Lung microvascular endothelial cell (primary cell): ENCODE results near the gene IFT81. TPM values are rescaled to one million over a fixed set of nuclear protein-coding genes. Genes with fewer than 3 reads are reported as not detected.
A peak's percentile ranks its signal among the peaks of the same experiment; 100 is the strongest.
"Not testable (repeated sequence)": the region's sequence is repeated elsewhere in the genome, so short reads cannot be mapped to it uniquely, and the experiment has no call there.

ENCODE experiments used
- DNase-seq, 2 donors: peaks; one replicate each; pipeline versions ENCODE4 v3.0.0 to v3.0.0-alpha.2; 2010; ENCODE audit warnings: low read depth in 2 of 2
- total RNA-seq: library from RNA; depleted of rRNA; stranded (reverse); fragments of >200 nt; gene quantifications from 2 replicates; pipeline ENCODE4 v1.2.1, GENCODE V29; 2014

IFT81 gene, protein sequence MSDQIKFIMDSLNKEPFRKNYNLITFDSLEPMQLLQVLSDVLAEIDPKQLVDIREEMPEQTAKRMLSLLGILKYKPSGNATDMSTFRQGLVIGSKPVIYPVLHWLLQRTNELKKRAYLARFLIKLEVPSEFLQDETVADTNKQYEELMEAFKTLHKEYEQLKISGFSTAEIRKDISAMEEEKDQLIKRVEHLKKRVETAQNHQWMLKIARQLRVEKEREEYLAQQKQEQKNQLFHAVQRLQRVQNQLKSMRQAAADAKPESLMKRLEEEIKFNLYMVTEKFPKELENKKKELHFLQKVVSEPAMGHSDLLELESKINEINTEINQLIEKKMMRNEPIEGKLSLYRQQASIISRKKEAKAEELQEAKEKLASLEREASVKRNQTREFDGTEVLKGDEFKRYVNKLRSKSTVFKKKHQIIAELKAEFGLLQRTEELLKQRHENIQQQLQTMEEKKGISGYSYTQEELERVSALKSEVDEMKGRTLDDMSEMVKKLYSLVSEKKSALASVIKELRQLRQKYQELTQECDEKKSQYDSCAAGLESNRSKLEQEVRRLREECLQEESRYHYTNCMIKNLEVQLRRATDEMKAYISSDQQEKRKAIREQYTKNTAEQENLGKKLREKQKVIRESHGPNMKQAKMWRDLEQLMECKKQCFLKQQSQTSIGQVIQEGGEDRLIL
- 5.2 and 7.5 TPM in 2 replicates for total RNA-seq

DNA sequence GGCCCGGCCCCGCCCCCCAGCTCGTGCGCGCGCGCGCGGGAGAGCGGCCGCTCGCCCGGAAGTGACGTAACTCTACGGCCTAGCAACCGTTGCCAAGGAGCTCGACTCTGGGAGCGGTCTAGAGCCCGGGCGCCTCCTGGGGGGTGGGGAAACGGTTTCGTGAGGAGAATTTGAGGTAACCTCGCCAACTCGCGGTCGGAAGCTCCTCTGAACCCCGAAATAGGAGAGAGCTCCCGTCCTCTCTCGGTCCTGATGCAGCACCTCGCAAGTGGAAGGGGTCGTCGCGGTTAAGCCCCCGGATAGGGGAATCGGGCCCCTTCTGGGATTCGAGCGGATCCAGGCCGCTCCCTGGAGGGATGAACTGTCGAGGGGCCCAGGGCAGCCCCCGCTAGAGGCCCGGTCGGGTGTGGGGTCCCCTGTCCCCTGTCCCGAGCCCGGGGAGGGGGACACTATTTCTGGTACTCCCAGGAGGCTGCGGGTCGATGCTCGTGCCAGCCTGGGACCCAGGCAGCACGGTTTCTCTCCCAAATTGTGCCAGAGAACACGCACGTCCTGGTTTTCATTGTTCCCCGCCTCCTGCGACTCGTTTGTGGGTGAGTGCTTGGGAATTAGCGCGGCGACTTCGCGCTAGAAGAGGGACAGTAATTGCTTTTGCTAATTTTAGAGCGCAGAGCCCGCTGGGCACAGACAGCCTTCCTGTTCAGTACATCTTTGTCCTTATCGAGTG, at the start of gene IFT81:
IFT81 (plus strand) TSS at position 89 of the 727 bp plus-strand sequence. CDS start 3,024 bp downstream, outside the sequence.
- DNase-seq: peak; percentile 97

DNA sequence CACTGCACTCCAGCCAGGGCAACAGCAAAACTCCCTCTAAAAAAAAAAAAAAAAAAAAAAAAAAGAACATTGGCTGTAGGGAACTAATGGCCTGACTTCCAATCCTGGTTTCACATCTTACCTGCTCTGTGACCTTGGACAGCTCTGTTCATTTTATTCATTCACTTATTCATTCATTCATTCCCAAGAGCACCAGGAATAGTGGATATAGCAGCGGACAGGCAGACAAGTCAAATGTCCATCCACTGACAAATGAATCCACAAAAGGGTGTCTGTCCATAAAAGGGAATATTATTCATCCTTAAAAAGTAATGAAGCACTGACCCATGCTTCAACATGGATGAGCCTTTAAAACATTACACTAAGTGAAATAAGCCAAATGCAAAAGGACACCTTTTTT, 48.3 kb upstream of the IFT81 start:
- DNase-seq: no peak

DNA sequence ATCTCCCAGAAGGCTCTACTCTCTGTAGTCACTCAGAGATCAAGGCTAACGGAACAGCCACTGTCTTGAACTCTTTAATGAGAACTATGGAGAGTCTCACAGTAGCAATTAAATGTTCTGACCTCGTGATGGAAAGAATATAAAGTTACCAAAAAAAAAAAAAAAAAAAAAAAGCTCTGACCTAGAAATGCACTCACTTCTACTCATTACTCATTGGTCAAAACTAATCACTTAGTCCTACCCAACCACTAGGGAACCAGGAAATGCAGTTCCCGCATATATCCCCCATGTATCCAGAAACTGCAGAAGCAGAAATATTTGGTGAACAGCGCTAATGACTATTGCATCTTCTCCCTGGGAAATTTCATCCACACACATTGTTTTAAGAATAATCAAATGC, 46.4 kb upstream of the IFT81 start:
- no peak for DNase-seq

DNA sequence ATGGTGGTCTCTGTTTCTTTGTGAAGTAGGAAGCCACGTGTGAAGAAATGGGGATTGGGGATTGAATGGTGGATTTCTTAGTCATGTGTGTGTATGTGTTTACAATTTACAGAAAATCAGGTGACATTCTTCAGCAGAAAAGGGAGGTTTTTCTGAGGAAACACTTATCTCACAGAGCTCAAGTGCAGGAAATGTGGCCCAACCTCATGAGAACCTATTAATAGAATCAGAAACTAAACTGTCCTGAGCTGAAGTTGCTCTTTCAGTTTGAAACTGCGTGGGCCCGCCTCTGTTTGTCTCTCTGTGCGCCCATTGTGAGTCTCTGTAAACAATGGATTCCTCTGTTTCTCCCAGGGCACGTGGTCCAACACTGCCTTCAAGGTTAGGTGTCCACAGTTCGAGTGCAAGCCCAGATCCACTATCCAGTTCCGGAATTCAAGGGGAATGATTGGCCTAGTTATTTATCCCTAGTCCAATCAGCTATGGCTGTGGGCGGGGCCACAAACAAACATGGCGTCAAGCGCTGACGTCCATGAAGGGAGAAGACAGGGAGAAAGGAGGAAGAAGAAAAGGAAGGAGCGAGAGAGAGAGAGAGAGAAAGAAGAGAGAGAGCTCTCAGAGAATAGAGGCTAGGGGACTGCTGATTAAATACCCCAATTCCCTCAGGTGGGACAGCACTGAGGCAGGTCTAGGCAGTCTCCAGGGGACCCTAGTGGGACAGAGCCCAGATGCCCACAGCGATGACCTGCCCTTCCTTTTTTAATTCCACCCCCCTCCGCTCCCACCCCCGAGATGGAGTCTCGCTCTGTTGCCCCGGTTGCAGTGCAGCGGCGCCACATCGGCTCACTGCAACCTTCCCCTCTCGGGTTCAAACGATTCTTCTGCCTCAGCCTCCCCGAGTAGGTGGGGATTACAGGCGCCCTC, 44.4 kb upstream of the IFT81 start:
- peak; percentile 21 to 82 for DNase-seq

DNA sequence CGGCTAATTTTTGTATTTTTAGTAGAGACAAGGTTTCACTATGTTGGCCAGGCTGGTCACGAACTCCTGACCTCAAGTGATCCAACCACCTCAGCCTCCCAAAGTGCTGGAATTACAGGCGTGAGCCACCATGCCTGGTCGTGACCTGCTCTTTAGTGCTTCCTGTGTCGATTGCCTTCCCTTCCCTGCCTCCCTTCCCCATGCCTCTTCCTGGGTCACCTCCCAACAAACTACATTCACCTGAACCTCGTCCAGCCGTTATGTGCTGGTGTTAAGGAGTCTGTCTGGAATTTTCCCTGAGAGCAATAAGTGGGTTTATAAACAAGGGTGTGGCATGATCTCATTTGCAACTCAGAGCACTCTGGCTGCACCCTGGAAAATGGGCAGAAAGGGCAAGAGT, 43.7 kb upstream of the IFT81 start:
- no peak for DNase-seq

DNA sequence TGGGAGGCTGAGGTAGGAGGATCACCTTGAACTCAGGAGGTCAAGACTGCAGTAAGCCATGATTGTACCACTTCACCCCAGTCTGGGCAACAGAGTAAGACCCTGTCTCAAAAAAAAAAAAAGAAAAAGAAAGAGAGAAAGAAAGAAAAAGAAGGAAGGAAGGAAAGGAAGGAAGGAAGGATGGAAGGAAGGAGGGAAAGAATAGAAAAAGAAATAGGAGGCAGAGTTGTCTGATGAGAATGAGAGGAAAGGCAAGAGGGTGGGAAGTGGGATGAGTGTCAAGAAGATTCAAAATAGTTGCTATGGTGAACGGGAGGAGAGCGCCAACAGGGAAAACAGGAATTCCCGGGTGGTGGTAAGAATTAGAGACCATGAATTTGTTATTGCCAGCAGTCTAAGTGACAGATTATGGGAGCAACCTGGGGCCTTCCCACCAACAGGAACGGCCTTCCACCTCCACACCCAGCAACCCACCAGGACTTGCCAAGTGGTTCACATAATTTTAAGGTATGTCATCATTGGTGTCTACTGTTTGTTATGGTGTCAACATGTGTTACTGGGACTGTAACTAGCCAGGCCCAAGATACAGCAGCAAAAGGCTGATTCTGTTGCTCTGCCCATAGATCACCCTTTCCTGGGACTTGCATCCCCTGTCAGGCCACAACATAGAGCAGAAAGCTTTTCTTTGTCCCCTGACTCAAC, 39.7 kb upstream of the IFT81 start:
- DNase-seq: no peak

DNA sequence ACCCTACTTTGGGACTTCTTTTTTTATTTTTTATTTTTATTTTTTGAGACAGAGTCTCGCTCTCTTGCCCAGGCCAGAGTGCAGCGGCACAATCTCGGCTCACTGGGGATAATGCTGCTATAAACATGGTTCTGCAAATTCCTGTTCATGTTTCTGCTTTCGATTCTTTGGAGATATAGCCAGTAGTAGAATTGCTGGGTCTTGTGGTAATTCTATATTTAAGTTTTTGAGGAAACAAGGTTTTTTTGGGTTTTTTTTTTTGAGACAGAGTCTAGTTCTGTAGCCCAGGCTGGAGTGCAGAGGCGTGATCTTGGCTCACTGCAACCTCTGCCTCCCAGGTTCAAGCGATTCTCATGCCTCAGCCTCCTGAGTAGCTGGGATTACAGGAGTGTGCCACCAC, 35.9 kb upstream of the IFT81 start:
- DNase-seq: not testable (repeated sequence)

DNA sequence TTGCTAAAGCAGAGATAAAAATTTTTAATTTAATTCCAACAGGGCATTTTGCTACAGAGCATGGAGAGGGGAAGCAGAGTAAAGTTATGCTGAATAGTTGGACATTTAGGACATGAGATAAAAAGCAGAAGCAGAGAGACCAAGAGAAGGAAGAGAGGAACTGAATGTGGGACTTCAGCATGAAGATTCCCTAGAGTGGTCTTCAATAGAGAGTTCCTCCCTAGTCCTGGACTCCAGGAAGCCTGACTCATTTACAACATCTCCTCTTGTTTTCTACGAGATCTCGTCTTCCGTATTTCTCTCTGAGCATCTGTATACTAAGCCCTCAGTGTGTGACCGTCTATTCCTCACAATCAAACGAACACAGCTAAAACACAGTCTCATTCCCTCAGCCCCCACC, 35.2 kb upstream of the IFT81 start:
- DNase-seq: no peak

DNA sequence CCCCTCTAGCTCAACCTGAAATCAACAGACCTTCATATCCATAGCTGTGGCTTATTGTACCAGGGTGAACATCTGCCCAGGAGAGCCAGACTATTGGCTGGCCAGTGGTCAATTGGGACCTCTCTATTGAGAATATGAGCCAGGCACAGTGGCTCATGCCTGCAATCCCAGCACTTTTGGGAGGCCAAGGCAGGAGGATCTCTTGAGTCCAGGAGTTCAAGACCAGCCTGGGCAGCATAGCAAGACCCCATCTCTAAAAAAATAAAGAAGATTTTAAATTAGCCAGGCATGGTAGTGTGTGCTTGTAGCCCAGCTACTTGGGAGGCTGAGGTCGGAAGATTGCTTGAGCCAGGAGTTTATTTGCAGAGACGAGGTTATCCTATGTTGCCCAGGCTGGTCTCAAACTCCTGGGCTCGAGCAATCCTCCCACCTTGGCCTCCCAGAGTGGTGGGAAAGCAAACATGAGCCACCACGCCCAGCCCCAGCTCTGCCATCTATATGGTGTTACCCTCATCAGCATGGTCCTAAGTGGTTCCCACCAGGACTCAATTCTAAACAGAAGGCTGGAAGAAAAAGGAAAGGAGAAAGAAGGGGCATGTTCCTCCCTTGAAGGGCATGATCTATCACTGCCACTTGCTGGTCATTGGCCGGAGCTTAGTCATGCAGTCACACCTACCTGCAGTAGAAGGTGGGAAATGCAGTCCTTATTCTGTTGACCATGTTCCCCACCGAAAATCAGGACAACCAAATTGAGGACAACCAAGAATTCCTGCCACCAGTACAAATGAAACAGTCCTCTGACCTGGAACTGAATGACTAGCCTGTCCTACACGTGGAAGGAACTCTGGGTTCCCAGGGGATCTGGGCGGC, 33.7 kb upstream of the IFT81 start:
- no peak for DNase-seq

DNA sequence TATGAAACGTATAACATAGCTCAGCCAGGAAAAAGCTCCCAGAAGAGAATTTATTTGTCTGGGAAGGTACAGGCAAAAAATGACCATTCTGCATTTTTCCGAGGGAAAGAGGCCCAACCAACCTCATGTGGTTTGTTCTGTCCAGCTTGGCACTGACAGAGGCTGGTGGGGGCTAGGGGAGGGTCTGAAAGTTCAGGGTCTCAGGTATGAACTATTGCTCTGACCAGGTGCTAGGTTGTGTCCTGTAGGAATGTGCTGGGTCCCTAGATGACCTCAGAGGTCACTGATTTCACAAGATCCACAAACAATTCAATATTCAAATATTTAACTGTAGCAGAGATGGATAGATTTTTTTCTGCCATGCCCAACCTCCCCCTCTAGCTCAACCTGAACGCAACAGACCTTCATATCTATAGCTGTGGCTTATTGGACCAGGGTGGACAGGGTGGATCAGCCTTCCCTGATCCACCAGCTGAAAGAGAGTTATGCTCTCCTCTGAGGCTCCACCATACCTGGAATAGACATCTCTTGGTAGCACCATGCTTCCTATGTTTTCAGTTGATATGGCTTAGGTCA, 32.9 kb upstream of the IFT81 start:
- DNase-seq: no peak

DNA sequence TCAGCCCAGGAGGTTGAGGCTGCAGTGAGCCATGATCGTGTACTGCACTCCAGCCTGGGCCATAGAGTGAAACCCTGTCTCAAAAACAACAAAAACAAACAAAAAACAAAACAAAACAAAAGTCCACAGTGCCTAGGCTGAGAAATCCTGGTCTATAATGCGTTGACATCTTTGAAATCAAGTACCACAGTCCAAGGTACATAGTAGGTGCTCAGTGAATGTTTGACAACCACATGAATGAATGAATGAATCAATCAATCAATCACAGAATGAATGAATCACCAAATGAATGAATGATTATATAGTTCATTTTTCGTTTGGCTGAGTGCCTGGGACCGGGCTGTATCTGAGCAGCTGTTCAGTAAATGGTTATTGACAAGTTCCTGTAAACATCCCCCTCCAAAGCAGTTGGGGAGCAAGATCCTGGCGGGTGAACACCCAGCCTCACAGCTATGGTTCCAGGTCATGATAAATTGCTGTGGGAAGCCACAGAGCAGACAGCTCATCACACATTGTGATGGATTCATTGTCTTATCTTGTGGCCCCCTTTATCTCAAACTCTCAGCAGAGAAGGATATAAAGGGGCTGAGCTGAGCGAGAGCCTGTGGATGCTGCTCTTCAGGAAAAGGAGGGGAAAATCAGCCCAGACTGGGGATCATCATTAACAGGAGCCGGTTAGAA, 30.4 kb upstream of the IFT81 start:
- no peak for DNase-seq

DNA sequence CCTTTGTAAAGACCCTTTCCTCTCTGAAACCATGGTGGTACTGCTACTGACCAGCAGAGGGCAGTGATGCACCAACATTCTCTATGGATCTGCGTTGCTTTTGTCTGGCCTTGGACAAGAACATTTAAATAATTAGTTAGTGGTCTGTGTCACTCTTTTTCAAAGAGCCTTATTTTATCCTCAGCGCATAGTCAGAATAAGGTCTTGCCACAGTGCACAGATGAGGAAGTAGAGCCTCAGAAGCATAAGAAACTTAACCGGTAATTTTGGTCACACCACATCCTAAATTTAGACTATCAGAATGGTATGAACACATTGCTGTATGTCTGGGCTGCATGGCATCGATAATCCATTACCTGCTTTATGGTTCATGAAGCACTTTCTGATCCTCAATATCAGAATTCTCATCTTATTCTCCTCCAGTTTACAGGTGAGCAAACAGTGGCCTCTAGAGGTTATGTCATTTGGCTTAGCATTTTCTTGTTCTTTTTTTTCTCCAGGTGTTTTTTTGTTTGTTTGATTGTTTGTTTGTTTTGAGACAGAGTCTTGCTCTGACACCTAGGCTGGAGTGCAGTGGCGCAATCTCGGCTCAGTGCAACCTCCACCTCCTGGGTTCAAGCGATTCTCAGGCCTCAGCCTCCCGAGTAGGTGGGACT, 23.7 kb upstream of the IFT81 start:
- peak; percentile 84 to 88 for DNase-seq

DNA sequence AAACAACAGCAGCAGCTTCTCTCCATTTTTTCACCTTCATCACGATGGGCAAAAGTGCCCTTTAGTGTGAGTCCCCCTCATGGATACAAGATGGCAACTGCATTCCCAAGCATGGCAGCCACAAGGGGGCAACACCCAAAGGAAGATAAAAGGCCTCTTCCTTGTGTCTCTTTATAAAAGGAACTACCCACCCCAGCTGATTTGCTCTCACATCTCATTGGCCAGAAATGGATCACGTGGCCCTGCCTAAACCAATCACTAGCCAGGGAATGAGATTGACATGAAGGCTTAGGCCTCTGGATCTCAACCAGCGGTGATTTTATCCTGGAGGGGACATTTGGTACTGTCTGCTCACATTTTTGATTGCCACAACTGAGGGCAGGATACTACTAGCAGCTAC, 21.9 kb upstream of the IFT81 start:
- DNase-seq: peak; percentile 59 to 80

DNA sequence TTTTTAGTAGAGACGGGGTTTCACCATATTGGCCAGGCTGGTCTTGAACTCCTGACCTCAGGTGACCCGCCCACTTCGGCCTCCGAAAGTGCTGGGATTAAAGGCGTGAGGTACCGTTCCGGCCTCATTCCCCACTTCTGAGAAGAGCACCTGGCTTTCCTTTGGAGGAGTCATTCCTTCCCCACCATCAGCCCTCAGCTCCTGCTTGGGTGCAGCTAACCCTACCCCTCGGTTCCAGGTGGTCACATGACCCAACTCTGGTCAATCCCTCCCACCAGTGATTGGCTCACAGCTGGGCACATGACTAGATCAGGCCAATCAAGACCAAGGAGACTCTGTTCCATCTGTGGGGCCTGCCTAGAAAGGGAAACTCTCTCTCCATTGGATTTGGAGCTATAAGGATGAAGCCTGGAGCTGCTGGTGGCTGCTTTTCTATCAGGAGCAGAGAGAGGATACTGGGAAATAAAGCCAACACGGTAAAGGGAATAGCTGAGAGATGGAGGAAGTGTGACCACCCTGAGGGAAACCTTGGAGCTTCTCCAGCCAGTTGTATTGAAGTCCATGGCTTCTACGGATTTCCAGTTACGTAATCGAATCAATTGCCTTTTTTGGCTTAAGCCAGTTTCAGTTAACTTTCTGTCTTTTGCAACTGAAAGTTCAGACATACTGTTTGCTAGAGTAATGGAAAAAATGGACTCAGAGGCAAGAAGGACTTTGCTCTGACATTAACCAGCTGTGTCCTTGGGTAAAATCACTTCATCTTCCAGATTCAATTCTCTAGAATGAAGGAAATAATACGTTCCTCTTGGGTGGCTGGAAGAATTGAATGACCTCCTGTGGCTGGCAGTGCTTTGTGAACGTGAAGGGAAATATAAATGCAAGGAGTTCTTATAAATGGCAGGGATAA, 19.7 kb upstream of the IFT81 start:
- no peak for DNase-seq

DNA sequence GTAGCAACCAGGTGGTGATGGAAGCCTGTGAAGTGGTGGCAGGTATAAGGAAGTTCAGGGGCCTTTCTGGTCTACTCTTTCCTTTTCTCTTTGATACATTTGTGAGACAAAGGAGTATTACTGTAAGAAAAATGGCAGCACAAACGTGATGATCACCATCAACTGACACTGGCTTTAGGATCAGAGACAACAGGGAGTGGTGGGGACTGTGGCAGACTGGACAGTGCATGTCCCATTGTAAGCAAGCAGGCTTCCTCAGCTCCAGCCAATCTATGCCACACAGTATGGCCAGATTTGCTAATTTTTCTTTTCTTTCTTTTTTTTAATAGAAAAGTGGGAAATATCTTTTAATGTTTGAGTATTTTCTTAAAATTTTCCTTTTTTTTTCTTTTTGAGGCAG, 19.0 kb upstream of the IFT81 start:
- no peak for DNase-seq

DNA sequence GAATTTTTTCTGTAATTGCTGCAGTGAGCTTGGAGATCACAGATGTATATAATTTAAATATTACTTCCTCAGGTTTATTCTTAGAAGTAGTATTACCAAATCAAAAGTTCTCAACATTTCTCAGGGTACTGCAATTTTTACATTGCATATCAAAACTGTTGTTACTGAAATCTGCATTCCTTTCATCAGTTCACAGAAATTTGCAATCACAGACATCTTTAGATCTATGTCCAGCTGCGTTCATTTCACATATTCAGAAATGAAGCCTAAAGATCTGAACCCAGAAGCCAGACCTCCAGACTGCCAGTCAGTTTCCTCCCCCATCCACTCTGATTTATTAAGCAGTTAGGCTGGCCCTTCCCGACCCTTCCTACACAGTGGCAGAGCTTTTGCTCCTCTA, 18.2 kb upstream of the IFT81 start:
- DNase-seq: no peak
